Body of pancreas (tissue), 4 donors: Measurements from ENCODE around the gene TMEM203. TPM values are rescaled to one million over a fixed set of nuclear protein-coding genes. Genes with fewer than 3 reads are reported as not detected.
A peak's percentile ranks its signal among the peaks of the same experiment; 100 is the strongest.

Source experiments
- ATAC-seq: fragments of 150-250 bp; one replicate; pipeline ENCODE4 v1.9.1; 2016
- DNase-seq, 4 donors: peaks; one replicate each; pipeline ENCODE4 v3.0.0-alpha.2; 2019
- H3K27ac ChIP-seq, 4 donors: fragments of 200-600 bp; sonication (generic); 1 replicate in 3 of 4; 2 replicates in 1 of 4; pipeline versions ENCODE4 v1.5.1 to v1.6.1; 2016 to 2019; ENCODE audit warnings: mild to moderate bottlenecking in 1 of 4, mixed read lengths in 1 of 4, moderate library complexity in 1 of 4
- H3K27me3 ChIP-seq, 2 donors: fragments of 200-600 bp; sonication (generic); one replicate each; pipeline ENCODE4 v1.6.0; 2016; ENCODE audit warnings: mild to moderate bottlenecking in 1 of 2
- H3K36me3 ChIP-seq, 2 donors: fragments of 200-600 bp; sonication (generic); replicated peaks in 1 of 2; 2 replicates each; pipeline ENCODE4 v1.5.1; 2016; ENCODE audit warnings: low read depth in 2 of 2; ENCODE audit not compliant: insufficient read depth in 1 of 2
- H3K4me1 ChIP-seq: fragments of 200-600 bp; sonication (generic); one replicate; pipeline ENCODE4 v1.6.0; 2016
- H3K4me3 ChIP-seq, 2 donors: fragments of 200-600 bp; sonication (generic); 1 replicate in 1 of 2; 2 replicates in 1 of 2; pipeline ENCODE4 v1.5.1; 2016 to 2019
- H3K9me3 ChIP-seq, 3 donors: fragments of 200-600 bp; sonication (generic); 1 replicate in 2 of 3; 2 replicates in 1 of 3; pipeline ENCODE4 v1.5.1; 2016
- CTCF ChIP-seq, 7 experiments: fragments of 450-650 bp in 4 of 7; fragments of 200-600 bp in 3 of 7; sonication (generic) in 3 of 7; IDR thresholded peaks; one replicate each; pipeline ENCODE4 v1.5.1; 2016 to 2019; ENCODE audit warnings: antibody characterized with exemption in 7 of 7
- POLR2A ChIP-seq, 3 donors: fragments of 450-650 bp; IDR thresholded peaks; one replicate each; pipeline ENCODE4 v1.6.1; 2016; ENCODE audit warnings: antibody characterized with exemption in 3 of 3, mild to moderate bottlenecking in 2 of 3
- WGBS, 2 donors: methylation state at CpG; one replicate each; pipeline ENCODE4 v1.1.5; 2017; 5-methylcytosine and 5-hydroxymethylcytosine counted together
- intact Hi-C: fragments of 100-400 bp; cut with DNase I; formaldehyde crosslinking; loops from one replicate; pipeline ENCODE4 v1.15.1; 2023
- total RNA-seq, 2 donors: library from RNA; depleted of rRNA; stranded (reverse); fragments of >200 nt; gene quantifications; one replicate each; pipeline ENCODE4 v1.1.0, GENCODE V29; 2016

TMEM203 gene
- total RNA-seq, 2 donors from 2014 or later: 11.9 to 18.1 TPM

- Histone ChIP-seq H3K4me3 (no peak overlapping the region), H3K27me3 (peaks cover 0 to 14% of the 10 kb centered on the region in 2 donors), H3K36me3 (no peaks in the 10 kb centered on the region), H3K27ac (peak overlapping the region in 2 of 4 donors; percentile 4 to 36), H3K9me3 (no peaks in the 10 kb centered on the region), H3K4me1 (peaks cover 37% of the 10 kb centered on the region)
- ATAC-seq: no peak
- TF ChIP-seq CTCF (IDR thresholded peaks at IDR 0.05) (no peak), POLR2A (IDR thresholded peaks at IDR 0.05) (no peak)
- intact Hi-C loops: no loop called here
- 35% methylated on average over 11 of the region's 11 CpGs; no CpG with 5 or more reads in 1 of the 2 donors for WGBS, 2 donors
- no peak for DNase-seq
These were observed 31.5 kb upstream of the TMEM203 start for GRCh38 chr9:137236936-137237421.

GRCh38 chr9:137236238-137236935 is 30.9 kb upstream of the TMEM203 start:
- Histone ChIP-seq H3K27ac (peak overlapping the region in 2 of 4 donors; percentile 4 to 36), H3K9me3 (no peaks in the 10 kb centered on the region), H3K4me1 (peaks cover 37% of the 10 kb centered on the region), H3K27me3 (peaks cover 0 to 14% of the 10 kb centered on the region in 2 donors), H3K36me3 (no peaks in the 10 kb centered on the region), H3K4me3 (no peak overlapping the region)
- DNase-seq: peak; percentile 89 to 93 (median 91)
- intact Hi-C loops: no loop called here
- ATAC-seq: peak; percentile 37
- 14% methylated on average over 26 of the region's 31 CpGs; no CpG with 5 or more reads in 1 of the 2 donors for WGBS, 2 donors
- TF ChIP-seq POLR2A (IDR thresholded peaks at IDR 0.05) (no peak), CTCF (IDR thresholded peaks at IDR 0.05) (peak; percentile 99 to 100 (median 100))

DNA sequence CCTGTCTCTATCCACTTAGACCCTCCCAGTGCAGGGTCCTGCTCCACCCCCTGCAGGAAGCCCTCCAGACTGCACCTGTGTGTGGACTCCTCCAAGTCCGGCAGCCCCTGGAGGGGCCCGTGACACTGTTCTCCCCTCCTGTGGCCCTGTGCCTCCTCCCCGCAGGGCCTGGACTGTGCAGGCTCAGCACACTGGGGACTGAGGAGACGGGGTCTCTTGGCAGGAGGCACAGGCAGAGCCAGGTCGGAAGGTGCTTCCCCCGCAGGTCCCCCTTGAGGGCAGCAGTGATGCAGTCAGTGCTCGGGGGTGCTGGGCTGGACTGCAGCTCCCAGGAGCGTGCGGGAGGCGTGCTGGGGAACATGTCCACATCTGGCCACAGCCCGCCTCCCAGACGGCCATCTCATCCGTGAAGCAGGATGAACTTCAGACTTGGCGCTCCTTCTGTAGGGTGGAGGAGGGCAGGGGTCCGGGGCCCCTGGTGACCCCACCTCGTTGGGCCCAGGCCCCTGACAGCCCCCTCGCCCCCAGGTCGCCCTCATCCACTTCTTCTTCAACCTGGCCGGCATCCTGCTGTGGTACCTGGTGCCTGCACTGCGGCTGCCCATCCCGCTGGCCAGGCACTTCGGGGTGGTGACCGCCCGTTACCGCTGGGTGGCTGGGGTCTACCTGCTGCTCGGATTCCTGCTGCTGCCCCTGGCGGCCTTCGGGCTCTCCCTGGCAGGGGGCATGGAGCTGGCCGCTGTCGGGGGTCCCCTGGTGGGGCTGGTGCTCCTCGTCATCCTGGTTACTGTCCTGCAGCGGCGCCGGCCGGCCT is 30.2 kb upstream of the TMEM203 start:
- TF ChIP-seq CTCF (IDR thresholded peaks at IDR 0.05) (no peak), POLR2A (IDR thresholded peaks at IDR 0.05) (no peak)
- Histone ChIP-seq H3K4me3 (no peak overlapping the region), H3K27me3 (peaks cover 0 to 18% of the 10 kb centered on the region in 2 donors), H3K4me1 (peaks cover 37% of the 10 kb centered on the region), H3K9me3 (no peaks in the 10 kb centered on the region), H3K36me3 (no peaks in the 10 kb centered on the region), H3K27ac (no peak overlapping the region)
- 64 to 68% methylated on average over 11 to 29 of the region's 35 CpGs for WGBS, 2 donors
- DNase-seq (no peak), ATAC-seq (no peak)
- intact Hi-C loops: no loop called here

GRCh38 chr9:137234758-137235423 is 29.4 kb upstream of the TMEM203 start:
- Histone ChIP-seq H3K36me3 (no peaks in the 10 kb centered on the region), H3K27ac (no peak overlapping the region), H3K27me3 (peaks cover 0 to 25% of the 10 kb centered on the region in 2 donors), H3K9me3 (no peaks in the 10 kb centered on the region), H3K4me1 (peaks cover 37% of the 10 kb centered on the region), H3K4me3 (no peak overlapping the region)
- TF ChIP-seq POLR2A (IDR thresholded peaks at IDR 0.05) (no peak), CTCF (IDR thresholded peaks at IDR 0.05) (no peak)
- 72 to 80% methylated on average over 17 of the region's 18 CpGs for WGBS, 2 donors
- DNase-seq (no peak), ATAC-seq (no peak)
- intact Hi-C loops: loop anchor here (5.0 kb wide), 2 partner anchors 43 to 118 kb away; no protein-coding TSS in a partner anchor
